MV-4-11 (cell line): ENCODE results near the gene SIRT6.
A peak's percentile ranks its signal among the peaks of the same experiment; 100 is the strongest.
"Not testable (repeated sequence)": the region's sequence is repeated elsewhere in the genome, so short reads cannot be mapped to it uniquely, and the experiment has no call there.

Experiments
- DNase-seq: peaks from one replicate; lab custom pipeline; 2025; lab: John Stamatoyannopoulos, UW

The SIRT6 gene

DNA sequence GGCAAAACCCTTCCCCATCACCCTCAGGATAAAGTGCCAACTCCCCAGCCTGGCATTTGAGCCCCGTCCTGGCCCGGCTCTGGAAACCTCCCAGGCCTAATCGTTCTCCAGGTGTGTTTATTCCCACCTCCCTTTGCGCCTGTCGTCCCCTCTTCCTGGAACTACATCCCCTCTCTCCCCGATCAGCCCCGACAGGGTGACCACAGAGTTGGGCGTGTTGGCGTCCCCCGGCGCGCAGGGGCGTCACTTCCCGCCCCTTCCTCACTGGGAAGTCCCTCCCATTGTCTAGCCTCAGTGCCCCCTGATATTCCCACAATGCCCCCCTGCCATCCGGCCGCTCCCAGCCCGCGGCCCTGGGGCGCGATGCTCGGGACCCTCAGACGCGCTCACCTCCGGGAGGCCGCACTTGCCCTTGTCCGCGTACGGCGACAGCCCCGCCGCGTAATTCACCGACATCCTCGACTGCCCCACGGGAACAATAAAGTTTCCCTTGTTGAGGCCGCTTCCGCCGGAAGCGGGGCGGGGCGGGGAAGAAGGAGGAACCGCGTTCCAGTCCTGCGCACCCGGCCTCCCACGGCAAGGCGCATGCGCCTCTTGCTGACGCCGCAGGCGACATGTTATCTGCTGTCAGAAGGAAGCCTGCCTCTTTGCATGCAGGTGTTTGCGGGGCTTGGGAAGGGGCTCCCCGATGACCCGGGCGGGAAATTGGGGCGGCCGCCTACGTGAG lies at the start of gene SIRT6, which contains the start of gene ANKRD24:
Gene SIRT6 (minus strand): TSS at position 480 of the 727 bp plus-strand sequence. CDS start 24 bp downstream, at position 456.
Gene ANKRD24 (plus strand): TSS at position 606 of the 727 bp plus-strand sequence. CDS start 3,737 bp downstream, outside the sequence.
- peak; percentile 97 for DNase-seq

DNA sequence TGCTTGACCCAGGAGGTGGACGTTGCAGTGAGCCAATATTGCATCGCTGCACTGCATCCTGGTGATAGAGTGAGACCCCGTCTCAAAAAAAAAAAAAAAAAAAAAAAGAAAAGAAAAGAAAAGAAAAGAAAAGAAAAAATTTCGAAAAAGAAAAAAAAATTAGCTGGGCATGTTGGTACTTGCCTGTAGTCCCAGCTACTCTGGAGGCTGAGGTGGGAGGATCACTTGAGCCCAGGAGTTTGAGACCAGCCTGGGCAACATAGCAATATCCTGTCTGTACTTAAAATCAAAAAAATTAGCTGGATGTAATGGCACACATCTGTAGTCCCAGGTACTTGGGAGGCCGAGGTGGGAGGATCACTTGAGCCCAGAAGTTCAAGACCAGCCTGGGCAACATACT lies 49.8 kb upstream of the SIRT6 start:
- not testable (repeated sequence) for DNase-seq

DNA sequence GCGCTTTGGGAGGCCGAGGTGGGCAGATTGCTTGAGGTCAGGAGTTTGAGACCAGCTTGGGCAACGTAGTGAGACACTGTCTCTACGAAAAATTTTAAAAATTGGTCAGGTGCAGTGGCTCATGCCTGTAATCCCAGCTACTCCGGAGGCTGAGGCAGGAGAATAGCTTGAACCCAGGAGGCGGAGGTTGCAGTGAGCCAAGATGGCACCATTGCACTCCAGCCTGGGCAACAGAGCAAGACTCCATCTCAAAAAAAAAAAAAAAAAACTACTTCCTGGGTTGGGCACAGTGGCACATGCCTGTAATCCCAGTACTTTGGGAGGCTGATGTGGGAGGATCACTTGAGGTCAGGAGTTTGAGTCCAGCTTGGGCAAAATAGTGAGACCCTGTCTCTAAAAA lies 49.2 kb upstream of the SIRT6 start:
- DNase-seq, result not testable (repeated sequence)

DNA sequence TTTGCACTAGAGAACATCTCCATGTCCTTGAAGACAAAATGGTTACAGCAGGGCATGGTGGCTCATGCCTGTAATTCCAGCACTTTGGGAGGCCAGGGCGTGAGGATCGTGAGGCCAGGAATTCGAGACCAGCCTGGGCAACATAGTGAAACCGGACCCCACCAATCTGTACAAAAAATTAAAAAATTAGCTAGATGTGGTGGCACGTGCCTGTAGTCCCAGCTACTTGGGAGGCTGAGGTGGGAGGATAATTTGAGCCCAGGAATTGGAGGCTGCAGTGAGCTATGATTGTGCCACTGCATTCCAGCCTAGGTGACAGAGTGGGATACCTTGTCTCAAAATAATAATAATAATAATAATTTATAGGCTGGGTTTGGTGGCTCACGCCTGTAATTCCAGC lies 47.9 kb upstream of the SIRT6 start:
- not testable (repeated sequence) for DNase-seq

GRCh38 chr19:4229179-4229931 lies 47.0 kb upstream of the SIRT6 start, which contains the start of gene EBI3:
Gene EBI3 (plus strand): TSS chr19:4229523. CDS start chr19:4229551, 28 bp downstream.
- peak; percentile 20 for DNase-seq

- no peak for DNase-seq
Observed at GRCh38 chr19:4228765-4229178, 46.4 kb upstream of the SIRT6 start.

DNA sequence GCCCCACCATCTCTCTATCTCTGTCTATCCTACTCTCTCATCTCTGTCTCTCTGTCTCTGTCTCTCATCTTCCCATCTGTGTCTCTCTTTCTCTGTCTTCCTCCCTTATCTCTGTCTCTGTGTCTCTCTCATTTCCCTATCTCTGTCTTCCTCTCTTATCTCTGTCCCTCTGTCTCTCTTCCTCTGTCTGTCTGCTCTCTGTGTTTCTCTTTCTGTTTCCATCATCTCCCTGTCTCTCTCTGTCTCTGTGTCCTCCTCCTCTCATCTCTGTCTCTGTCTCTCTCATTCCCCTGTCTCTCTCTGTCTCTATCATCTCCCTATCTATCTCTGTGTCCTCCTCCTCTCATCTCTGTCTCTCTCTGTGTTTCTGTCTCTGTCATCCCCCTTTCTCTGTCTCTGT lies 45.4 kb upstream of the SIRT6 start:
- no peak for DNase-seq

GRCh38 chr19:4225885-4226284 lies 43.5 kb upstream of the SIRT6 start:
- no peak for DNase-seq

DNA sequence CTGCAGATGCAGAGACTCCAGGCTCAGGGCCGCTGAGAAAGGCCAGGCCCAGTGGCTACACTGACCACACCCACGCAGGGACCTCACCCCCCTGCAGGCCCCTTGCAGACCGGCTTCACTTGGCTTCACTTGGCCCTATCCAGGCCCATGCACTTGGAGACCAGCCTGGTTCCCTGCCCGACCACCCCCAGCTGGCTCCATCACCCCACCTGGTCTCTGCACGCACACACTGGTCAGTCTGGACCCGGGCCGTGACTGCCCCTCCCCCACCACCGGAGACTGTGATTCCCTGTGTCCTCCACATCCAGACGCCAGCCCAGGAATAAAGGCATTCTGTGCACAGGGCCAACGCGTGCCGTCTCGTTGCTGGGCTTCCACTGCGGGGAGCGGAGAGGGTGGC lies 42.1 kb upstream of the SIRT6 start:
- DNase-seq, result no peak

DNA sequence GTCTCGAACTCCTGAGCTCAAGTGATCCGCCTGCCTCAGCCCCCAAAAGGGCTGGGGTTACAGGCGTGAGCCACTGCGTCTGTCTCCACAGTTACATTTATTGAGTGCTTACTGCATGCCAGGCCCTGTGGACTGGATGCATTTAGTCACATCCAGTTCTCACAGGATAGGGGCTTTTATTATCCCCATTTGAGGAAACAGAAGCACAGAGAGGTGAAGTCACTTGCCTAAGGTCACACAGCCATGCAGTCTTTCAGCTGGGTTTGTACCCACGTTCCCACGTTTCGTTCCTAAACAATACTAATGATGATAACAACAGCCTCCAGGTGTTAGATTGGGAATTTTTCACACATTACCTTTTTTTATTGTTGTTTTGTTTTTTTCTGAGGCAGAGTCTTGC lies 37.8 kb upstream of the SIRT6 start:
- no peak for DNase-seq

- DNase-seq, result not testable (repeated sequence)
Observed at GRCh38 chr19:4218523-4218922, 36.2 kb upstream of the SIRT6 start.

DNA sequence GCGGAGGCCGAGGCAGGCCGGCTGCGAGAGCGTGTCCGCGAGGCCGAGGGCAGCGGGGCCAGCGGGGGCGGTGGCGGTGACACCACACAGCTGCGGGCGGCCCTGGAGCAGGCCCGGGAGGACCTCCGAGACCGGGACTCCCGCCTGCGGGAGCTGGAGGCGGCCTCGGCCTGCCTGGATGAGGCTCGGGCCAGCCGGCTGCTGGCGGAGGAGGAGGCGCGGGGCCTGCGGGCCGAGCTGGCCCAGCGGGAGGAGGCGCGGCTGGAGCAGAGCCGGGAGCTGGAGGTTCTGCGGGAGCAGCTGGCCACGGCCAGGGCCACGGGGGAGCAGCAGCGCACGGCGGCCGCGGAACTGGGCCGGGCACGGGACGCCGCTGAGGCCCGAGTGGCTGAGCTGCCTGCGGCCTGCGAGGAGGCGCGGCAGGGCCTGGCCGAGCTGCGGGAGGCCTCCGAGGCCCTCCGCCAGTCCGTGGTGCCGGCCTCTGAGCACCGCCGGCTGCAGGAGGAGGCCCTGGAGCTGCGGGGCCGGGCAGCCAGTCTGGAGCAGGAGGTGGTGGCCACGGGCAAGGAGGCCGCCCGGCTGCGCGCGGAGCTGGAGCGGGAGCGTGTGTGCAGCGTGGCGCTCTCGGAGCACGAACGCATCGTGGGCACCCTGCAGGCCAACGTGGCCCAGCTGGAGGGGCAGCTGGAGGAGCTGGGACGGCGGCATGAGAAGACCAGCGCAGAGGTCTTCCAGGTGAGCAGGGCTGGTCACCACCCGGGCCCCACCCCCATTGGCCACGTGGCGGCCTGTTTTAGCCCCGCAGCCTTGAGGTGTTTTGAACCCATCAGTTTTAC lies 35.3 kb upstream of the SIRT6 start:
- DNase-seq, result no peak

DNA sequence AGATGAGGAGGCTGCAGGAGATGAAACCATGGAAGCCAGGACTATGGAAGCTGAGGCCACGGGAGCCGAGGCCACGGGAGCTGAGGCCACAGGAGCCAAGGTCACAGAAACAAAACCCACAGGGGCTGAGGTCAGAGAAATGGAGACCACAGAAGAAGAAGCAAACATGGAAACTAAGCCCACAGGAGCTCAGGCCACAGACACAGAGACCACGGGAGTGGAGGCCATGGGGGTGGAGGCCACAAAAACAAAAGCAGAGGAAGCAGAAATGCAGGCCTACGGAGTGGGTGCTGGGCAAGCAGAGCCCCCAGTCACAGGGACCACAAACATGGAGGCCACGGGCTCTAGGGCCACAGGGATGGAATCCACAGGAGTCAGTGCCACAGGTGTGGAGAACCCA lies 34.5 kb upstream of the SIRT6 start:
- DNase-seq, result no peak

GRCh38 chr19:4215807-4216206 lies 33.4 kb upstream of the SIRT6 start:
- DNase-seq, result no peak

- DNase-seq, result no peak
Observed at GRCh38 chr19:4213116-4213515, 30.8 kb upstream of the SIRT6 start.

GRCh38 chr19:4210166-4210731 lies 27.9 kb upstream of the SIRT6 start:
- no peak for DNase-seq

- DNase-seq, result peak; percentile 17
Observed at GRCh38 chr19:4208385-4209094, 26.2 kb upstream of the SIRT6 start.

- DNase-seq, result peak; percentile 62
Observed at GRCh38 chr19:4206818-4207484, 24.6 kb upstream of the SIRT6 start.

- DNase-seq, result no peak
Observed at GRCh38 chr19:4201798-4202197, 19.4 kb upstream of the SIRT6 start.

DNA sequence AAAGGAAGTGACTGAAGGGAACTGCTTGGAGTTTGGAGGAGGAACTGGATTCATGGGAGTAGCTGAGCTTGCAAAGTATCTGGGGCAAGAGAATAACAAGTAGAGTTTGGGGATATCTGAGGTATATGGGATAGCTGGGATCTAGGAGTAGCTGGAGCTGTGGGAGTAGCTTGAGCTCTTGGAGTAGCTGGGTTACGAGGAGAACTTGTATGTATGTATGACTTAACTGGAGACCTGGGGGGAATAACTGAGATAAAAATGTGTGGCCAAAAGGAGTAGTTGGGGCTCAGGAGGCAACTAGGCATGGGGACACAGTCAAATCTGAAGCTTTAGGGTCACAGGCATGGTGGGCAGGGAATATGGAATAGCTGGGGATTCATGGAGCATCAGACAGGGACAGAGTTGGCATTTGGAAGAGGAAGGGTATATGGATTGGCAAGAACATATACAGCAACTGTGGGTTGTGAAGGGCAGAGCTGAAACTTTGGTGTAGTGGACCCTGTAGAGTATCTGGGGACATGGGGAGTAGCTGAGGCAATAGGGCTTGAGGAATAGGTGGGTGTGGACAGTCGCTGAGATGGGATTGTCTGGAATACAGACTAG lies 18.7 kb upstream of the SIRT6 start:
- no peak for DNase-seq
